Mucosa of descending colon (tissue), 3 donors: ENCODE results near the gene CORO2A. TPM values are rescaled to one million over a fixed set of nuclear protein-coding genes. Genes with fewer than 3 reads are reported as not detected.

Source experiments
- ATAC-seq: fragments of 200-7000 bp; cut with Tn5 transposase; one replicate; pipeline ENCODE4 v1.9.1; 2020; ENCODE audit warnings: mild to moderate bottlenecking, moderate library complexity
- DNase-seq, 3 donors: peaks; one replicate each; pipeline ENCODE4 v3.0.0-alpha.2; 2020
- H3K36me3 ChIP-seq: fragments of 200-600 bp; one replicate; pipeline ENCODE4 v1.8.0; 2021; ENCODE audit warnings: low read depth, mild to moderate bottlenecking
- H3K4me1 ChIP-seq: fragments of 200-600 bp; one replicate; pipeline ENCODE4 v1.8.0; 2021; ENCODE audit warnings: low read depth, mild to moderate bottlenecking
- H3K4me3 ChIP-seq: fragments of 200-600 bp; one replicate; pipeline ENCODE4 v1.8.0; 2021; ENCODE audit warnings: mild to moderate bottlenecking
- H3K9me3 ChIP-seq: fragments of 200-600 bp; one replicate; pipeline ENCODE4 v1.8.0; 2021; ENCODE audit warnings: mild to moderate bottlenecking
- CTCF ChIP-seq: fragments of 200-600 bp; IDR thresholded peaks from one replicate; pipeline ENCODE4 v1.8.0; 2022; ENCODE audit warnings: antibody characterized with exemption, mild to moderate bottlenecking
- intact Hi-C, 2 donors: fragments of 100-400 bp; cut with DNase I in 1 of 2; cut with micrococcal nuclease in 1 of 2; formaldehyde crosslinking; loops; one replicate each; pipeline versions ENCODE4 v1.11.0 to v1.11.1; 2022; cut with DNase I, micrococcal nuclease
- total RNA-seq, 3 donors: library from RNA; stranded (reverse); fragmentation: NEBNext Ultra II Directional in 2 of 3; extraction: Animal tissue kit (Norgen Biotek cat#: 25700) in 2 of 3; gene quantifications; one replicate each; pipeline versions ENCODE4 v1.2.1 to v1.2.4, GENCODE V29; 2021 to 2023
- donor health status: DM: no; HTN: no; CAD: no; lungs with moderate emphysema.
- donor health status: DM: no; HTN: no; CAD: no.
- donor health status: DM: no; HTN: yes; CAD: no.

CORO2A gene
- total RNA-seq, 3 donors from 2014 or later = 25.8 to 56.1 (median 45.0) TPM

DNA sequence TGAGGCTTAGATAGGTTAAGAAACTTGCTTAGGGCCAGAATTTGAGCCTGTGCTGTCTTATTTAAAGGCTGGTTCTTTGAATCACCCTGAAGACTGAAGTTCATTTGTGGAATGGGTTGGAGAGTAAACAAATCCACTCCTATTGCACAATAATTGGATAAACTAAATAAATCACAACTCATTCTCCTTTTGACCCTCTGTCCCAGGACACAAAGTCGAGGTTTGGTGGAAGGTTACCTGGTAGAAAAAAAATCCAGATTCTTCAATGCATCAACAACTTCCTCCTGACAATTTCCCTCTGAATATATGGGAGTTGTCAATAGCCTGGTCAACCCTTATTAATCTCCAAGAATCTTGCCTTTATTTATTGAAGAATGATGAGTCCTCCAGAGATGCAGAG, 34.1 kb upstream of the CORO2A start:
- DNase-seq (no peak), ATAC-seq (peak; percentile 24)
- intact Hi-C loops = no loop called here
- Histone ChIP-seq H3K36me3 (no peaks in the 10 kb centered on the region), H3K4me1 (peaks cover 31% of the 10 kb centered on the region), H3K4me3 (no peak overlapping the region), H3K9me3 (no peaks in the 10 kb centered on the region)
- no peak for TF ChIP-seq CTCF

- Histone ChIP-seq H3K36me3 (peaks cover 3% of the 10 kb centered on the region), H3K4me1 (peaks cover 16% of the 10 kb centered on the region), H3K4me3 (no peak overlapping the region), H3K9me3 (no peaks in the 10 kb centered on the region)
- TF ChIP-seq CTCF = no peak
- peak; percentile 76 for ATAC-seq
- intact Hi-C loops = no loop called here
- DNase-seq = peak in 2 of 3 donors; percentile 61 to 78
Measured at GRCh38 chr9:98225015-98225442, 32.6 kb upstream of the CORO2A start.

- no peak for TF ChIP-seq CTCF
- Histone ChIP-seq H3K36me3 (peaks cover 3% of the 10 kb centered on the region), H3K9me3 (no peaks in the 10 kb centered on the region), H3K4me1 (peaks cover 14% of the 10 kb centered on the region), H3K4me3 (no peak overlapping the region)
- DNase-seq = no peak
- intact Hi-C loops = no loop called here
- no peak for ATAC-seq
Measured at GRCh38 chr9:98222885-98223691, 30.7 kb upstream of the CORO2A start.

DNA sequence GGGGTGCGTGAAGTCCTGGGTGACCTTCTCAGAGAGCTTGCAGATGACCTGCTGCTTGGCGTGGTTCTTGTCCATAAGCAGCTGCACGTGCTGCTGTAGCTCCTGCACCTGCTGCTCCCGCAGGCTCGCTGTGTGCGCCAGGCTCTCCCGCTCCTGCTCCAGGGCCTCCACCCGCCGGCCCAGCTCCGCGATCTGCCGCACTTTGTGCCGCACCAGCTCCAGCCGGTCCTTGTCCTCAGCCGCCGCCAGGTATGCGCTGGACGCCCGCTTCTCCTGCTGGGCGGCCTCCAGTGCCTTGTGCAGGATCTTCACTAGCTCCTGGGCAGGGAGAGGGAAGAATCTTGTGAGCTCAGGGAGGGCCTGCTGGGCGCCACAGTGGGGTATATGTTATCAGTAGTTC, 28.5 kb upstream of the CORO2A start:
- ATAC-seq (no peak), DNase-seq (no peak)
- H3K4me1 ChIP-seq = peaks cover 3% of the 10 kb centered on the region
- no peak overlapping the region for H3K4me3 ChIP-seq
- peaks cover 3% of the 10 kb centered on the region for H3K36me3 ChIP-seq
- no peaks in the 10 kb centered on the region for H3K9me3 ChIP-seq
- intact Hi-C loops = no loop called here
- no peak for TF ChIP-seq CTCF

DNA sequence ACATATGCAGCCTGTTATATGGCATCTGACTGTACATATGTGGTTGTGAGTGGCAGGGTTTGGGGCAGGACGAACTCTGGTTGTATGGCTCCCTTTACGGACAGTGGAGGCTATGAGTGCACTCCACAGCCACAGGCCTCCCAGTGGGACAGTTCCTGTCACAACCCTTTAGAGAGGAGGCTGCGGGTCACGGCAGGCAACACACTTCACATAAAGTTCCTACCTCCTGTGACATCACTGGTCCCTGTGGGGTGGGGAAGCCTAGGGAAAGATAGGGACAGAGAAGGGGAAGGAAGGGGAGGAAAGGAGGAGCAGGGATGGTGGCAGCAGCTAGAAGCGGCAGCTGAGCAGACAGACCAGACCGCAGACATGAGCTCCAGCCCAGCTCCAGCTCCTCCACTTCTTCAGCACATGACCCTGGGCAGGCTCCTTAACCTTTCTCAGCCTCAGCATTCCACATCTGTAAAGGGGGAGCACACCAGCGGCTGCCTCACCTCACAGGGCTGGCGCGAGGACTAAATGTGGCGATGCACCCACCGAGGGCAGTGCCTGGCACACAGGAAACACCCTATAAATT, 27.4 kb upstream of the CORO2A start:
- intact Hi-C loops = no loop called here
- Histone ChIP-seq H3K9me3 (no peaks in the 10 kb centered on the region), H3K4me1 (peaks cover 2% of the 10 kb centered on the region), H3K4me3 (no peak overlapping the region), H3K36me3 (peaks cover 3% of the 10 kb centered on the region)
- DNase-seq (no peak), ATAC-seq (no peak)
- no peak for TF ChIP-seq CTCF
